Measurements from ENCODE around the gene DNAL4.
A peak's percentile ranks its signal among the peaks of the same experiment; 100 is the strongest.
"Not testable (repeated sequence)": the region's sequence is repeated elsewhere in the genome, so short reads cannot be mapped to it uniquely, and the experiment has no call there.

The DNAL4 gene

DNA sequence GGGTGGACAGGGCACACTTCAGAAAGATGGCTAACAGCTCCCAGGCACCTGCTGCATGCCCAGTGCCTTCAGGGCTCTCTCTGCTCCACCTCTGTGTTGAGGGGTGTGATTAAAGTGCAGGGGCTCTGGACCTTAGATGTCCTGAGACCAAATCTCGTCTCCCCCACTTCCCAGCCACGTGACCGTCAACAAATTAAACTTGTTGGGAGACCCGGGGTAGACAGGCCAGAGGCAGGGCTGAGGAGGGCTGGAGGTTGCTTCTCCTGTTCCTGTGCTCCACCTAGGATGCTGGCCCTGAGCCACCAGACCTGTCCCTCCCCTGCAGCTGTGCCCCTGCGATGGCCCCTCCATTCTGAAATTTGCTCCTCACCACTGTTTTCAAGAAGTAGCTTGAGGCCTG, 32.9 kb upstream of the DNAL4 start:
- no peak for DNase-seq (ENCODE audit: low spot score)

DNA sequence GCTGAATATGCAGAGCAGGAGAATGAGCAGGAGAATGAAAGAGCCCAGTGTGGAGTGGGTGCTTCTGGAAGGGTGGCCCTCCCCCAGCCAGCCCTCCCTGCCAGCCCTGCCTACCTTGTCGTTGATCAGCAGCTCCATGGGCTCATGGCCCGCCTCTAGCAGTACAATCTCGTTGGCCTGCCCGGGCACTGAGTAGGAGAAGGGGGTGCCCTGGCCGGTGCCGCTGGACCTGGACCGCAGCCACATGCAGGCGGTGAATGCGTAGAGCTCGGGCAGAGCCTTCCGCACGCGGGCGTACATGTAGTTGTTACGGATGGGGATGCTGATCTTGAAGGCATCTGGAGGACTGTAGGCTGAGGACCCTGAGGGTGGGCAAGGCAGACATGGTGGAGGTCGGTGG, 32.4 kb upstream of the DNAL4 start:
- DNase-seq (ENCODE audit: low spot score), result no peak

DNA sequence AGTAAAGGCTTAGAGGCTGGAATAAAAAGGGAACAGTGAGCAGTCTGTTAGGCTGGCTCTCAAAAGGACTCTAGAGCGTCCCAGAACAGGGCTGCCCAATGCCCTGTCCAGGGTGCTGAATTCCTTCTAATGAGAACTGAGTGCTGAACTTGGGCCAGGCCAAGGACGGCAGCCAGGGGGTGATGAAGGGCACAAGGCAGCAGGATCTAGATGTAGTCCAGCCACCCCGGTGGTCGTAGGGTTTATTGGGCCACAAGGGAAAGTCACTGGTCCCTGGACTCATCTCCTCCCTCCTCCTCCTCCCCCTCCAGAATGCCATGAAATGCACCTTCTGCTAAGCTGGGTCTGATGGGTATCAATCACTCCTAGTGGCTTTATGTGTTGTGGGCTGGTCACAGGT, 30.6 kb upstream of the DNAL4 start:
- DNase-seq (ENCODE audit: low spot score), result peak; percentile 11

DNA sequence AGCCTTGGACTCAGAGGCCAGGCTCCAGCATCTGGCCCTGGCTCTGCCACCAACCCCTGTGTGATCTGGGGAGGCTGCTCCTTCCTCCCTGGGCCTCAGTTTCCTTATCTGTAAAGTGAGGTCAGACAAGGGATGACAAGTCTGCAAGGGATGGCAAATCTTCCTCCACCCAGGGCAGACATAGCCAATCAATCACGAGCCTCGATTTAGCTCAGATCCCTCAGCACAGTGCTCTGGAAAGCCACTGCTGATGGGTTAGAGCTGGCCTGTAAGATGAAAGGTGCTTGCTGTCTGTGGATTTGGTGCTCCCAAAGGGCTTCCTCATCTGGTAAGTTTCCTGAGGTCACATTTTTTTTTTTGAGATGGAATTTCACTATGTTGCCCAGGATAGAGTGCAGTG, 29.7 kb upstream of the DNAL4 start:
- no peak for DNase-seq (ENCODE audit: low spot score)

DNA sequence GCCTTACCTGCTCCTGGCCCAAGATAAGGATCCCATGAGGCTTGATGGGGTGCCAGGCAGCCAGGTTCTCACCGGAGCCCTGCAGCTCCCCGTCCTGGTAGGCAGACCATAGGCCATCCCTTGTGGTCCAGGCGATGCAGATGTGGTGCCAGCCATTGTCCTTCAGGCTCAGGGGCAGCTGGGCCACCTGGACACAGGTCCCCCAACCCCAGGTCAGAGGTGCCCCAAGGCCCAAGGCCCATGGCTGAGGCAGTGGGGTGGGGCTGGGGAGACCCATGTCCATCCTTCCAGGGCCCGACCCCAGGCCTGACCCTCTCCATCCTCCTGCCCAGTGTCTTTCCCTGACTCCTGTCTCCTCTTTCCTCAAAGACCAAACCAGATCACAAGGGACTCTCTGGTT, 29.1 kb upstream of the DNAL4 start:
- no peak for DNase-seq (ENCODE audit: low spot score)

DNA sequence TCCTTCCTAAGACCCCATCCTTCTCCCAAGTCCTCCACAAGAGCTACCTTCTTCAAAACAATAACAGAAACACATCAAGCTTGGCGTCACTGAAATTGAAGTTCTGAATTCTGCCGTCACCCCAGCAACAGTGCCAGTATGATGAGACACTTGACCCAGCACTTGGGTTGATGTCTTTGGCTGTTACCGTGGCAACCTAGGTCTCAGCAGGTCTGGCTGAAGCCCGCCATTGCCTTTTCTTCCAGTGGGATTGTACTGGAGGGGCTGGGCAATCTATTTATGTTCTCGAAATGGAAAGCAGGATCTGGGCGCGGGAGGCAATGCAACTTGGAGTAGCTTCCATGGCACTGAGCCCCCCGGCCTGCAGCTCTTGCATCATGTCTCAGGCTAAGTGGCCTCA, 26.1 kb upstream of the DNAL4 start:
- DNase-seq (ENCODE audit: low spot score), result no peak

DNA sequence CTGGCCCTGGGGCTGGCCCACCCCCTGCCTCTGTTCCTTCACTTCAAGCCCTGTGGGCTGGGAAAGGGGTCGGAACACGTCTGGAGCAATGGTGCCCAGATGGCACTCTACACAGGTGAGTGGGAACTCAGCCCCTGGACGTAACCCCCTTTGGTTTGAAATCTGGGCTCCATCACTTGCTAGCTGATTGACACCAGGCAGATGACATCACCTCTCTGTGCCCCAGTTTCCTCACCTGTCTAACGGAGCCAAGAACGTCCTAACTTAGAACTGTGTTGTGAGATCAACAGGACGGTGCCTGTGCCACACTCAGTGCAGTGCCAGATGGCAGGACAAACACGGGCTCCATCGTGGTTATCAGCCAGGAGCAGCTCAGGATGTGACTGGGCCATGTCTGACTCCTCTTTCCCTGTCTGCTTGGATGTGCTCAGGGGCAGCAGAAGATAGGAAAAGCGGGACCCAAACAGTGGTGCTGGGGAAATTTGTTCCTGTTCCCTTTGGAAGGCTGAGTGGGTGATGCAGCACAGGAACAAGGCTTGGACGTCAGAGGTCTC, 25.5 kb upstream of the DNAL4 start:
- no peak for DNase-seq (ENCODE audit: low spot score)

DNA sequence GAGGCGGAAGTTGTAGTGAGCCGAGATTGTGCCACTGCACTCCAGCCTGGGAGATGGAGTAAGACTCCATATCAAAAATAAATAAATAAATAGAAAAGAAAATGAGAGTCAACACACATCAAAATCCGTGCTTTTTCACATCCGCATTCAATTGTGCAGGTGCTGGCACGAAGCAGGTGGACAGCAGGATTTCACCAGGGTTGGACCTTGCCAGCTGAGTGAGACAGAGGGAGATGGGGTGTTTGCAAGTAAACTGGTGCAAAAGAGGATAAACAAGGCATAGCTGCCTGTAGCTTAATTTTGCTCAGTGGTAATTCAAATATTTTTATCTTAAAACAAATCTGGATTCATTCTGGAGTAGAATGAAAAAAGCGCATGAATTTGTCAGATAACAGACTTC, 23.3 kb upstream of the DNAL4 start:
- no peak for DNase-seq (ENCODE audit: low spot score)

DNA sequence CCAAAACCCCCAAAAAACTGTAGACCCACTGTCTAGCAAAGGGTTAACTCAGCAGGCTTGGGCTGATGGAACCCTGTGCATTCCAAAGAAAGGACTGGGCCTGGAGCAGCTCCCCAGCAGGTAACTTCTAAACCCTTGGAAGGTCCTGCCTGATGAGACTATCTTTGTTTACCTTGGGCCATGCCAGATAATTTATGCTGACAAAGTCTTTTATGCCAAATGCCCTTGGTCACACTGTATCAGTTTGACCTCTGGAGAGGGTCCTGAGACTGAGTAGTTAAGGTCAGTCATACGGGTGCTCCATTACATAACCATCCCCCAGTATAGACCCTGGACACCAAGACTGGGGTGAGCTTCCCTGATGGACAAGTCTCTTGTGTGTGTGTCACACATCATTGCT, 21.9 kb upstream of the DNAL4 start:
- DNase-seq (ENCODE audit: low spot score), result no peak

DNA sequence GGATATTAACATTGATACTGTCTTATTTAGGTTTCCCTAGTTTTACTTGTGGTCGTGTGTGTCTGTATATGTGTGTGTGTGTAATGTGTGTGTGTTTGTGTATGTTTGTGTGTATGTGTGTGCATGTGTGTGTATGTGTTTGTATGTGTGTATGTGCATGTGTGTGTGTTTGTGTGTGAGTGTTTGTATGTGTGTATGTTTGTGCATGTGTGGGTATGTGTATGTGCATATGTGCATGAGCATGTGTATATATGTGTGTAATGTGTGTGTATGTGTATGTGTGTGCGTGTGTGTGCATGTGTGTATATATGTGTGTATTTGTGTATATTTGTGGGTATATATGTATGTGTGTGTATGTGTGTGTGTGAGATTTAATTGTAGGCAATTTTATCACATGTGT, 17.3 kb upstream of the DNAL4 start:
- DNase-seq (ENCODE audit: low spot score), result no peak

DNA sequence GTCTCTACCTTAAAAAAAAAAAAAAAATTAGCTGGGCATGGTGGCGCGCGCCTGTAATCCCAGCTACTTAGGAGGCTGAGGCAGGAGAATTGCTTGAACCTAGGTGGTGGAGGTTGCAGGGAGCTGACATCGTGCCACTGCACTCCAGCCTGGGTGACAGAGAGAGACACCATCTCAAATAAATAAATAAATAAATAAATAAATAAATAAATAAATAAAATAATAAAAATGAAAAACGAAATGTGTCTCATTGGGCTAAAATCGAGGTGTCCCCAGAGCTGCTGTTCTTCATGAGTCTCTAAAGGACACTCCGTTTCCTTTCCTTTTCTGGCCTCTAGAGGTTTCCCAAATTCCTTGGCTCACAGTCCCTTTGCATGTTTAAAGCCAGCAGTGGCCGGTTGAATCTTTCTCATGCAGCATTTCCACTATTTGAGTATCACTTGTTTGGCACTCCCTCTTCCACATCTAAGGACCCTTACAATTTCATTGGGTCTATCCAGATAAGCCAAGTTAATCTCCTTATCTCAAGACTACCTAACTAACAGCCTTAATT, 11.2 kb upstream of the DNAL4 start:
- DNase-seq (ENCODE audit: low spot score), result not testable (repeated sequence)

DNA sequence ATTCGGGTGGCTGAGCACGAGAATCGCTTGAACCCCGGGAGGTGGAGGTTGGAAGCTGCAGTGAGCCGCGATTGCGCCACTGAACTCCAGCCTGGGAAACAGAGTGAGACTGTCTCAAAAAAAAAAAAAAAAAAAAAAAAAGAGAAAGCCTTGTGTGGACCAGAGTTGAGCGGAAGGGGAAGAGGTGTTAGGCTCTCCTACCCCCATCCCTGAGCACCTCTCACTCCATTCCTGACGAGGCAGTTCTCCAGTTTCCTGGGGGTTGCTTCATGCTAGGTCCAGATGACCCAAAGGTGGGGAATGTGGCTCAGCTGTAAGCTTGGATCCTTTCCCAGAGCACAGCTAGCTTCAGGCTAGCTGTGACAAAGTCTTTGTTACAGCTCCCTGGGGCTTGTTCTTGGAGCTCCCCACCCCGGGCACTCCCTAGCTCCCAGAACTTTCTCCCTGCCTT, 8.8 kb upstream of the DNAL4 start:
- no peak for DNase-seq (ENCODE audit: low spot score)

DNA sequence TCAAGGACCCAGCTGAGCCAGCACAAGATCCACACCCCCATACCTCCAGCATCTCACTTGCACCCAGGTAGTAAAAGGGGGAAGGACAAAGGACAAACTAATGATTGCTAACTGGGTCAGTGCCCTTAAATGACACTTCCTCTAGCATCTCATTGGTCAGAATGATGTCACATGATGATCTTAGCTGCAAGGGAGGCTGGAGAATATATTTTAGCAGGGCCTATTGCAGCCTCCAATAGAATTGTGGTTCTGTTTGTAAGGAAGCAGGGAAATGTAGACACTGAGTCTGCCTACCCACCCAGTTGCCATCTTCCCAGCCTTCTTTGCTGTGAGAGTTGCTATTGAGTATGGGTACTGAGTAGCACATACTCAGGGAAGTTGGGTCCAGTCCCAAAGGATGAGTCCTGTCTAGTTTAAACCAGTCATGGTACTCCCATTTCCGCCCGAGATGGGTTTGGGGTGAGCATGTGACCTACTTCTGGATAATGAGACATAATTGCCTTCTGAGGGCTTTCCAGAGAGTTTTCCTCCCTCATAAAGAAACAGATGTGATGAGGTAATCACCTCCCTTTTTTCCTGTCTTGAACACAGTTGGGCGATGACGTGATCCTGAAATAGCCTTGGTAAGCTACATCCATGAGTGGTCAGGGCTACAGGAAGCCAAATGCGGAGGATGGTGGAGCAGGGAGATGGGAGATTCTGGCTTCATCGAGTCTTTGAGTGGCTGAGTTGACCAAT, 5.5 kb upstream of the DNAL4 start:
- DNase-seq (ENCODE audit: low spot score), result no peak

DNA sequence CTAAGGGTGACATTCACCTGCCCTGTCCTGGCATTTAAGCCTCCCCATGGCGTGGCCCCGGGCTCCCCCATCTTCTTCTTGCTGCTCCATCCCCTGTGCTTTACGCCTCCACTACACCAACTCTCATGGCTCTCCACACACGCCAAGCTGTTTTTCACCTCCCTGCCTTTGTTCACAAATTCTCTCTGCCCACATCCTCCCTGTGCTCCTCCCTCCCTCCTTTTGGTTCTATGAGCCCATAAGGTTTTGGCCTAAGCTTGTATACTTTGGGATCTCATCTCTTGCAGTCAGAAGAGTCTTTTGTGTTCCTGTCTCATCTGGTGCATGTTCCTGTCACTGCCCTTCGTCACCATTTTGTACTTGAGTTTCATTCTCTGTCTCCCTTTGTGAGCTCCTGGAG, 4.6 kb upstream of the DNAL4 start:
- no peak for DNase-seq (ENCODE audit: low spot score)

DNA sequence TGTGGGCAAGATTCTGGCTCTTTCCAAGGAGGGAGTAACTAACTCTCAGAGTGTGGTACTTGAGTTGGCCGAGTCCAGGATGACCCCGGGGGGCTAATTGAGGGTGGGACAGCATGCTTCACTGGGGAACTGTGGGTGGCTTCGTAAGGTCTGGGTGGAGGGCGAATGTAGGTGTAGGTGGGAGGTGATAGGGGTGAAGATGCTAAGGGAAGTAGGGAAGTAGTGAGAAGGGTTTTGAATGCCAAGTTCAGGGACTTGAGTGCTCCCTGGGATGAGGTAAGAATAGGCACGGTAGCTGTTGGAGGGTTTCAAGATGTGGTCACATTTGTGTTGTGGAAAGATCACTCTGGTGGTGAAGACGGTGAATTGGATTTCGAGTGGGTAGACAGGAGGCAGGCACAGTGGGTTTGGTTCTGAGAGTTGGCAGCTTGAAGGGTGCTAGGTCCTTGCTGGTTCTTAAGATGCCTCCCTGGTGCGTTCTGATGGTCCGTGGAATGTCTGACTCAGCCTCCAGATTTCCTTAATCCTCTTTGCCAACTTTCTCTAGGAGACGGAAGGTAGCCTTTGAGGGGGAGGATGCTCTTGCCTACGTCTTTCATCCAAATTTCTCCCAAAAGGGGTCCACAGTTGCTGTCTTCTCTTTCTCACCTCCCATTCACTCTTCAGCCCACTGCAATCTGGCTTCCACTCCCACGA, 2.5 kb upstream of the DNAL4 start:
- DNase-seq (ENCODE audit: low spot score), result no peak

DNA sequence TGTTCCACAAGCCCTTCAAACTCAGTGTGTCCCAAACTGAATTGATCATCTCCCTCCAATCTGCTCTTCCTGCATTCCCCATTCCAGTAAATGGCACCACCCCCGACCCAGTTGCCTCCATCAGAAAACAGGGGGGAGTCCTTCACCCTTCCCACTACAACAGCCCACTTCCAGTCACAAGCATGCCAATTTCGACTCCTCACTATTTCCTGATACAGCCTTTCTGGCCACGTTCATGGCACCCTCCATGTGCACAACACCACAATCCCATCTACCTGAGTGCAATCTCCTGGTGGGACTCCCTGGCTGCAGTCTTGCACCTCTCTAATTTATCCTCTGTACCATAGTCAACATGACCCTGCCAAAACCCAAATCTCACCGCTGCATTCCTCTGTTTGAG, 1.6 kb upstream of the DNAL4 start:
- no peak for DNase-seq (ENCODE audit: low spot score)

DNA sequence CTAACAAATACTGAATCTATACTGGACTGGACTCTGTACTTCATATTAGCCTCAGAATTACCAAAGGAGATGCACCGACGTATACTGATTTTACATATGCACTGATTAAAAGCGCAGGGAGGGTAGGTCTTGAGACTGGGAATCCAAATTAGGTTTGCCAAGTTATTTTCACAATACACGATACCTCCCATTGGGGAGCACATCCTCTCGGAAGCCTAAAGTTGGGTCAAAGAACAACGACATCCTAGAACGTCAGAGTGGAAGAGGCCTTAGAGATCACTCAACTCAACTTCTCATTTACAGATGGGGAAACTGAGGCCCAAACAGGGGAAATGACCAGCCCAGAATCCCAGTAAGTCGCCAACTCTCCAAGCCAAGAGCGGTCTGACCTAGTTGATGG, 626 bp downstream of the DNAL4 start:
- DNase-seq (ENCODE audit: low spot score), result no peak

DNA sequence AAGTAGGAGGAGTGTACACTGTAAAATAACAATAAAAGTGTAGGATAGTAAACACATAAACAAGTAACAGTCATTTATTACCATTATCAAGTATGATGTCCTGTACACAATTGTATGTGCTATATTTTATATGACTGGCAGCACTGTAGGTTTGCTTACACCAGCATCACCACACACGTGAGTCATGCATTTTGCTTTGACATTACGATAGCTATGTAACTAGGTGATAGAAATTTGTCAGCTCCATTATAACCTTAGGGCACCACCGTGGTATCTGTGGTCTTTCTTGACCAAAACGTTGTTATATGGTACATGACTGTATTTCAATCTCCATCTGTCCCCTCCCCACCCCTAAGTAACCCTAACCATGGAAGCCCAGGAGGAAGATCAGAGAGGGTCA, 1.1 kb downstream of the DNAL4 start:
- peak; percentile 42 for DNase-seq (ENCODE audit: low spot score)

DNA sequence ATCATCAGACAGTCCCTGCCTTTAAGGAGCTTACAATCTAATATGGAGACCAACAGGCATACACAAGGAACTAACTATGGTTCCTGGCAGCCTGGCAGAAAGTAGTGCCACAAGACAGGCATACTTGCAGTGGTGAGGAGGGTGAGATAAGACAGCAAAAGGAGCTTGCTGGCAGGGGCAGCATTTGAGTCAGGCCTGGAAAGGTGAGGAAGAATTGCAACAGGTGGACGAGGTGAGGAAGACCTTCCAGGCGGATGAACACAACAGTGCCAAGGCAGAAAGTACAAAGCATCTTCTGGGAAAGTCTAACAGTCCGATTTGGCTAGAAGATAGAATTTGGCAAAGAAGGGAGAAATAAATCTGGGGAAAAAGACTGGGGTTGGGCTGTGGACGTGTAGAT, 4.3 kb downstream of the DNAL4 start:
- no peak for DNase-seq (ENCODE audit: low spot score)

DNA sequence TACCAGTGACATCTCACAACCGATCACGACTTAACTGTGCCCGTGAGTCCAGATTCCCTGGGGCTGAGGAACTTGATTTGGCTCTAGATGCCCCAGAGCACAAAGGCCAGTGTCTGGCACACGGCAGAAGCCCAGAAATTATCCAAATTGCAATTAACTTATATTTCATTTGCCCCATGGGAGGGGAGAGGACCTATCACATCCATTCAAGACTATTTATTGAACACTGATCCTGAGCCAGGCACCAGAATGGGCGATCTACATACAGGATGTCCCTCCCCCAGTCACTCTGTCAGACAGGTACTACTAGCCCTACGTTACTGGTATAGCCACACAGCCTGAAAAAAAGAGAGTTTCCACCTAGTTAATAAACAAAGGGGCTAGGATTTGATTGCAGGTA, 5.1 kb downstream of the DNAL4 start:
- no peak for DNase-seq (ENCODE audit: low spot score)

DNA sequence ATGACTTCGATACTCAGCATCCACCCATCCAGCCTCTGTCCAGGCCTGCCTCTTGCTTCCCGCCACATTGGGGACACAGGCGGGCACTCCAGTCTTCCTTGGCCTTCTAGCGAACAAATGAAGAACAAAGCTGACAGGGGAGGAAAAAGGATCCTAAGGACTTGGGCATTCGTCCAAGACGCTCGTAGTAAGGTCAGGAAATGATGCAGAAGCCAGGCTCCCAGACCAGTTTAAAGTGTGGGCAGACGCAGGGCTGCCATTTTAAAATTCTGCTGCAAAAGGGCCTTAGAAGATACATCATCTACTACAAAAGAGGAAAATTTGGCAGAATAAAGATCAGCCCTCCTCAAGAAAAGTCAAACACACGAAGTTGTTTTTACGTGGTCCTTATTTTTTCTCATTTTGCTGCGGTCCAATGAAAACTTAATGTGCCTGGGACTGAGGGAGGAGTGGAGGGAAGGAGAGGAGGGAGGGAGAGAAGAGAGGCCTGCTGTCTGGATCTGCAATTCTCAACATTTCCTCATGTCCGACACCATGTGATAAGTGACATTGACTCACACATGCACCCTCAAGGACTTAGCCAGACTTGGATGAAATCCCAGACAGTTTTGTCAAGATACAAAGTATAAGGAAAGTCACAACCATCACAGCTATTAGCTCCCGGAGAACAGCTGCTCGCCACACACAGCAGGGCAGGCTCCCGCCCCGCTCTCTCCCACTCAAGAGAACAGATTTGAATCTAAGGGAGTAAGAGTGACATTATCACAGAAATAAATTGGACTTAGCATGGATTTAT, 5.7 kb downstream of the DNAL4 start:
- DNase-seq (ENCODE audit: low spot score), result no peak

DNA sequence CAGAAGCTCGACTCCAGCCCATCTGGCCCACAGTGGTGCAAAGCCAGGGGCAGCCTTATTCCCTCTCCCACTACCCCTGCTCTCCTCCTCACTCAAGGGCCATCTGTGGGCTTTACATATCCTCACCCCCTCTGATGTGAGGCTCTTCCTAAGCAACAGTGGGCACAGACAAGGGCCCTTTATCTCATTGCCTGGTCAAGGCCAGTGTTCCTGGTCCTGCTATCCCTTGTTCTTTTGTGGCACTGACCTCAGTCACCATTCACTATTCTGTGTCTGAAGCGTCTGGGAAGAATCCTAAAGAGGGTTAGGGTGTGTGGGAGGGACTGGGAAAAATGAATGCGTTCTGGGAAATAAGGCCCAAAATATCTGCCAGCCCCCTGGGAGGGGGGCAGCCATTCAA, 7.3 kb downstream of the DNAL4 start:
- no peak for DNase-seq (ENCODE audit: low spot score)

DNA sequence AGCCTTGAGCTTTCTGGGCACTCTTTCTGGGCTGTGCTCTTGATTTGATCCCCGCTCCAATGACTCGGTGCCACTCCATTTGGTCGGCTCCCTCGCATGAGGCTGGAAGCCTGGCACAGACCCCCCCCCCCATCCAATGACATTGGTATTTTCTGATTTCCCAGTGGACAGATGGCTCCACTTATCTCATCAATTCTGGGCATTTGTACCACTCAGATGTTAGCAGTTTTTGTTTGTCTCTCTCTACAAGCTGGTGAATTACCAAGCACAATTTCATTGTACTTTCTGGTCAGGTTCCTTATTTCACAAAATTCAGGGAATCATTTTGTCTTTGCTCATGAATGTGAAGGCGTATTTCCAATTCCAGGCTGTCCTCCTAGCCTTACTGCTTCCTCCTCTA, 9.1 kb downstream of the DNAL4 start:
- DNase-seq (ENCODE audit: low spot score), result no peak
